Sigmoid colon (tissue), 4 donors: ENCODE data around the gene MRPS27.

Source experiments
- CTCF ChIP-seq, 4 experiments: fragments of 450-650 bp in 3 of 4; fragments of 200-600 bp in 1 of 4; IDR thresholded peaks; one replicate each; pipeline ENCODE4 v1.5.1; 2016 to 2019; ENCODE audit warnings: antibody characterized with exemption in 4 of 4, mild to moderate bottlenecking in 3 of 4, moderate library complexity in 2 of 4
- EP300 ChIP-seq, 4 donors: sonication (generic); formaldehyde crosslinking; IDR thresholded peaks; one replicate each; pipeline ENCODE4 v1.6.1; 2017; ENCODE audit warnings: antibody characterized with exemption in 4 of 4
- POLR2A ChIP-seq, 2 donors: fragments of 450-650 bp; IDR thresholded peaks; one replicate each; pipeline ENCODE4 v1.6.1; 2016; ENCODE audit warnings: antibody characterized with exemption in 2 of 2, mild to moderate bottlenecking in 2 of 2, moderate library complexity in 2 of 2

- no peak for TF ChIP-seq POLR2A (IDR thresholded peaks at IDR 0.05)
- no peak for TF ChIP-seq CTCF (IDR thresholded peaks at IDR 0.05)
- TF ChIP-seq EP300 (IDR thresholded peaks at IDR 0.05), result no peak
Observed at GRCh38 chr5:72171667-72172066, 148.4 kb downstream of the MRPS27 start.
